NB4 (cell line): Measurements from ENCODE around the gene ARHGEF25.
"Not testable (repeated sequence)": the region's sequence is repeated elsewhere in the genome, so short reads cannot be mapped to it uniquely, and the experiment has no call there.

Source experiments
- DNase-seq: peaks from one replicate; pipeline ENCODE4 v3.0.0; 2010; ENCODE audit warnings: low read depth
- H3K4me3 ChIP-seq: one replicate; pipeline ENCODE4 v1.5.1; 2011; ENCODE audit warnings: mild to moderate bottlenecking, low read depth, low read length, moderate library complexity
- CTCF ChIP-seq: IDR thresholded peaks from one replicate; pipeline ENCODE4 v1.5.1; 2012; ENCODE audit warnings: low read depth, low read length
- MAX ChIP-seq: IDR thresholded peaks from 2 replicates; pipeline ENCODE4 v1.6.1; 2011; ENCODE audit warnings: low read depth, low read length
- MYC ChIP-seq: IDR thresholded peaks from 2 replicates; pipeline ENCODE4 v1.6.1; 2011; ENCODE audit warnings: low read depth, low read length
- POLR2A ChIP-seq: IDR thresholded peaks from 2 replicates; pipeline ENCODE4 v1.6.1; 2011; ENCODE audit warnings: mild to moderate bottlenecking; ENCODE audit not compliant: insufficient read length; ENCODE audit errors: extremely low read depth

ARHGEF25 gene

GRCh38 chr12:57631566-57632072, 20.4 kb downstream of the ARHGEF25 start:
- no peak overlapping the region for H3K4me3 ChIP-seq
- no peak for DNase-seq

GRCh38 chr12:57632073-57632957, 21.1 kb downstream of the ARHGEF25 start:
- DNase-seq, result no peak
- H3K4me3 ChIP-seq, result no peak overlapping the region
- TF ChIP-seq CTCF (no peak), MAX (no peak), MYC (no peak), POLR2A (no peak)

More at GRCh38 chr12:57631566-57632072, 20.4 kb downstream of the ARHGEF25 start:
- no peak for TF ChIP-seq MYC
- TF ChIP-seq POLR2A, result no peak
- TF ChIP-seq MAX, result no peak
- TF ChIP-seq CTCF, result no peak

- DNase-seq, result peak; percentile 73
- no peak within 1 kb of the TSS for H3K4me3 ChIP-seq
- TF ChIP-seq CTCF, result peak; percentile 85
- no peak for TF ChIP-seq POLR2A
- TF ChIP-seq MYC, result peak; percentile 20
- peak; percentile 41; the same call in 1 of the 2 replicates for TF ChIP-seq MAX
Observed at GRCh38 chr12:57632958-57633840, 22.0 kb downstream of the ARHGEF25 start, which contains the start of gene B4GALNT1. B4GALNT1 (minus strand) TSS chr12:57633201; CDS start chr12:57632132, 1,069 bp downstream.

GRCh38 chr12:57636731-57637130, 25.5 kb downstream of the ARHGEF25 start:
- not testable (repeated sequence) for H3K4me3 ChIP-seq, DNase-seq

GRCh38 chr12:57637364-57637763, 26.1 kb downstream of the ARHGEF25 start:
- TF ChIP-seq MYC, result no peak
- TF ChIP-seq POLR2A, result no peak
- no peak for TF ChIP-seq CTCF
- no peak for TF ChIP-seq MAX
- no peak for DNase-seq
- H3K4me3 ChIP-seq, result no peak overlapping the region

GRCh38 chr12:57638096-57638495, 26.9 kb downstream of the ARHGEF25 start:
- no peak for TF ChIP-seq MYC
- no peak for TF ChIP-seq CTCF
- TF ChIP-seq MAX, result no peak
- no peak for TF ChIP-seq POLR2A
- no peak overlapping the region for H3K4me3 ChIP-seq
- DNase-seq, result no peak
